GM12878 (cell line): Measurements from ENCODE around the gene SH2B2. TPM values are rescaled to one million over a fixed set of nuclear protein-coding genes. Genes with fewer than 3 reads are reported as not detected.

Experiments used
- BCL11A ChIP-seq: IDR thresholded peaks from 2 replicates; pipeline ENCODE4 v1.6.1; 2011; ENCODE audit warnings: low read depth, low read length
- EGR1 ChIP-seq, 2 experiments: IDR thresholded peaks; 1 replicate in 1 of 2; 2 replicates in 1 of 2; pipeline ENCODE4 v1.6.1; 2011 to 2012; ENCODE audit warnings: low read depth in 2 of 2, low read length in 2 of 2, borderline replicate concordance in 1 of 2, mild to moderate bottlenecking in 1 of 2, moderate library complexity in 1 of 2
- ESRRA ChIP-seq: IDR thresholded peaks from 2 replicates; pipeline ENCODE4 v1.6.1; 2012; ENCODE audit warnings: mild to moderate bottlenecking, low read length, improper control_type of control experiment
- GATAD2B ChIP-seq: fragments of 450-650 bp; conservative IDR thresholded peaks from 2 replicates; pipeline ENCODE4 v1.6.1; 2017; ENCODE audit warnings: low read depth, mild to moderate bottlenecking, moderate library complexity
- NFIC ChIP-seq: IDR thresholded peaks from 2 replicates; pipeline ENCODE4 v1.6.1; 2012; ENCODE audit warnings: low read depth, mild to moderate bottlenecking, inconsistent platforms, low read length, moderate library complexity
- PAX5 ChIP-seq: IDR thresholded peaks from 2 replicates; pipeline ENCODE4 v1.6.1; 2011; ENCODE audit warnings: low read depth, low read length, borderline replicate concordance
- PML ChIP-seq: IDR thresholded peaks from 2 replicates; pipeline ENCODE4 v1.6.1; 2012; ENCODE audit warnings: low read length, inconsistent platforms
- RBBP5 ChIP-seq: fragments of 200-600 bp; sonication (generic); conservative IDR thresholded peaks from 2 replicates; pipeline ENCODE4 v1.6.1; 2016
- RELA ChIP-seq: fragments of 450-650 bp; IDR thresholded peaks from 2 replicates; pipeline ENCODE4 v1.8.0; 2014; ENCODE audit warnings: borderline replicate concordance; ENCODE audit not compliant: partially characterized antibody
- RFX5 ChIP-seq: IDR thresholded peaks from 2 replicates; pipeline ENCODE4 v1.6.1; 2011; ENCODE audit warnings: low read depth, low read length, improper control_type of control experiment
- RUNX3 ChIP-seq: IDR thresholded peaks from 2 replicates; pipeline ENCODE4 v1.6.1; 2012; ENCODE audit warnings: low read length, inconsistent platforms
- SMARCA5 ChIP-seq: fragments of 450-650 bp; IDR thresholded peaks from 2 replicates; pipeline ENCODE4 v1.6.1; 2017; ENCODE audit warnings: mild to moderate bottlenecking
- SMC3 ChIP-seq: IDR thresholded peaks from 2 replicates; pipeline ENCODE4 v1.6.1; 2011; ENCODE audit warnings: low read length, improper control_type of control experiment, borderline replicate concordance
- SREBF1 ChIP-seq: IDR thresholded peaks from 2 replicates; pipeline ENCODE4 v1.6.1; 2012; ENCODE audit warnings: mild to moderate bottlenecking, low read length
- SREBF2 ChIP-seq: IDR thresholded peaks from 2 replicates; pipeline ENCODE4 v1.6.1; 2012; ENCODE audit warnings: mild to moderate bottlenecking, low read length
- STAT1 ChIP-seq: fragments of 450-650 bp; conservative IDR thresholded peaks from 2 replicates; pipeline ENCODE4 v1.6.1; 2014; ENCODE audit warnings: antibody characterized with exemption, mild to moderate bottlenecking
- TAF1 ChIP-seq: IDR thresholded peaks from 2 replicates; pipeline ENCODE4 v1.6.1; 2011; ENCODE audit warnings: mild to moderate bottlenecking, low read depth, low read length, borderline replicate concordance
- WRNIP1 ChIP-seq: IDR thresholded peaks from 2 replicates; pipeline ENCODE4 v1.6.1; 2011; ENCODE audit warnings: low read depth, low read length, improper control_type of control experiment, borderline replicate concordance
- ZZZ3 ChIP-seq: IDR thresholded peaks from 2 replicates; pipeline ENCODE4 v1.6.1; 2011; ENCODE audit warnings: low read depth; ENCODE audit not compliant: control insufficient read depth, insufficient read length
- polyA plus RNA-seq, 11 experiments: library from polyadenylated mRNA; depleted of rRNA in 4 of 11; unstranded in 6 of 11; stranded (reverse) in 5 of 11; fragments of >200 nt; fragmentation: Nextera tagmentation in 4 of 11; fragmentation: Illumina TruSeq in 1 of 11; extraction: Ambion mirVana in 4 of 11; extraction: Trizol in 1 of 11; gene quantifications; 1 replicate in 1 of 11; 2 replicates in 10 of 11; pipeline versions ENCODE4 v1.2.1 to v1.2.3, GENCODE V29; 2011 to 2016; ENCODE audit warnings: inconsistent platforms in 2 of 11, missing spikeins in 2 of 11, low read depth in 1 of 11
- total RNA-seq, 4 experiments: library from RNA; depleted of rRNA in 3 of 4; stranded (reverse); fragments of >200 nt in 3 of 4; fragmentation: Illumina TruSeq in 1 of 4; extraction: Trizol in 1 of 4; gene quantifications; 2 replicates each; pipeline versions ENCODE4 v1.2.1 to v1.2.3, GENCODE V29; 2013 to 2021
- TF ChIP-seq, protein P1 (sequence below): fragments of 450-650 bp; conservative IDR thresholded peaks from 2 replicates; pipeline ENCODE4 v1.6.1; 2017; ENCODE audit warnings: mild to moderate bottlenecking, moderate library complexity
- TF ChIP-seq, protein P2 (sequence below): IDR thresholded peaks from 2 replicates; pipeline ENCODE4 v1.6.1; 2011; ENCODE audit warnings: borderline replicate concordance, low read depth, mild to moderate bottlenecking, moderate library complexity, low read length; ENCODE audit not compliant: insufficient read depth, poor library complexity, severe bottlenecking
- TF ChIP-seq, protein P3 (sequence below): fragments of 450-650 bp; IDR thresholded peaks from 2 replicates; pipeline ENCODE4 v1.6.1; 2017; ENCODE audit warnings: low read depth, mild to moderate bottlenecking, moderate library complexity
- TF ChIP-seq, protein P4 (sequence below): fragments of 450-650 bp; IDR thresholded peaks from 2 replicates; pipeline ENCODE4 v1.6.1; 2018; ENCODE audit warnings: mild to moderate bottlenecking, low read depth, moderate library complexity; ENCODE audit not compliant: partially characterized antibody

Gene SH2B2
- total and polyA plus RNA-seq, 10 of the 15 experiments (the other 5 are each of a cell fraction or from before 2014, with no cell fraction given) = 0.13 to 55.1 (median 7.4) TPM; not detected in 1

DNA sequence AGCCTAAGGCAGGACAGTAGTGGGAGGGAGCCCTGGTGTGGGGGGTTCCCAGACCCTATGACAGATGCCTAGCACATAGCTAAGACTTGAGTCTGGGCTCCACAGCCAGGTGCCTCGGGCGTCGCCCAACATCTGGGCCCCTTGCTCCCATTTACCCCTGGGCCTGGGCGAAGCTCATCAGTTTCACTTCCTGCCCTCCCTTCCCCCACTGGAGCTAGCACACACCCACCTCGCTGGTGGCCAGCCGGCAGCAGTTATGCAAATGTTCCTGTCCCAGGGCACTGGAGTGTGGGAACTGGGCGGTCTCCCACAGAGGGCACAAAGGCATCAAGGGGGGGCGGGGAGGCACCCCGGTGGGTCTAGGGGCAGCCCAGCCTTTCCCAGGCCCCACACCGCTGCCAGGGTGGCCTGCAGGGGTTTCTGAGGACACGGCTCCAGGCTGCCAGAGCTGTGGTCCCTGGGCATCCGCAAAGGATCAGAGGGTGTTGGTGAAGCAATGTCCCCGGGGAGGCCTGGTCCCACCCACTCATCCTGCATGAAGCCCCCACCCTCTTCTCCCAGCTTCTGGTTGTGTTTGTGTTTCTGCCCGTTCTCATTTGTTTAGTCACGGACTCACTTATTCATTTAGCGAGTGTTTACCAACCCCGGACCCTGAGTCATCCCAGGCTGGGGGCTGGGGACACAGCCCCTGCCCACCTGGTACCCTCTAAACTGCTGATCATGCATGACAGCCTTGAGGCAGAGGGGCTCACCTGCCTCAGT, 20.4 kb downstream of the SH2B2 start (continued):
- TF ChIP-seq EGR1 (IDR thresholded peaks at IDR 0.05; ENCODE audit: borderline replicate concordance in 1 of 2, low read depth in 2 of 2, low read length in 2 of 2) = peak in 1 of 2 experiments; percentile 53; a peak in 1 of 3 replicates
- 0 out of 2 replicates have a peak, but pooled peaks have one; percentile 56 for TF ChIP-seq TAF1
- TF ChIP-seq, protein P1, sequence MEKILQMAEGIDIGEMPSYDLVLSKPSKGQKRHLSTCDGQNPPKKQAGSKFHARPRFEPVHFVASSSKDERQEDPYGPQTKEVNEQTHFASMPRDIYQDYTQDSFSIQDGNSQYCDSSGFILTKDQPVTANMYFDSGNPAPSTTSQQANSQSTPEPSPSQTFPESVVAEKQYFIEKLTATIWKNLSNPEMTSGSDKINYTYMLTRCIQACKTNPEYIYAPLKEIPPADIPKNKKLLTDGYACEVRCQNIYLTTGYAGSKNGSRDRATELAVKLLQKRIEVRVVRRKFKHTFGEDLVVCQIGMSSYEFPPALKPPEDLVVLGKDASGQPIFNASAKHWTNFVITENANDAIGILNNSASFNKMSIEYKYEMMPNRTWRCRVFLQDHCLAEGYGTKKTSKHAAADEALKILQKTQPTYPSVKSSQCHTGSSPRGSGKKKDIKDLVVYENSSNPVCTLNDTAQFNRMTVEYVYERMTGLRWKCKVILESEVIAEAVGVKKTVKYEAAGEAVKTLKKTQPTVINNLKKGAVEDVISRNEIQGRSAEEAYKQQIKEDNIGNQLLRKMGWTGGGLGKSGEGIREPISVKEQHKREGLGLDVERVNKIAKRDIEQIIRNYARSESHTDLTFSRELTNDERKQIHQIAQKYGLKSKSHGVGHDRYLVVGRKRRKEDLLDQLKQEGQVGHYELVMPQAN = peak; percentile 31; the same call in 1 of the 2 replicates
- TF ChIP-seq, protein P2, sequence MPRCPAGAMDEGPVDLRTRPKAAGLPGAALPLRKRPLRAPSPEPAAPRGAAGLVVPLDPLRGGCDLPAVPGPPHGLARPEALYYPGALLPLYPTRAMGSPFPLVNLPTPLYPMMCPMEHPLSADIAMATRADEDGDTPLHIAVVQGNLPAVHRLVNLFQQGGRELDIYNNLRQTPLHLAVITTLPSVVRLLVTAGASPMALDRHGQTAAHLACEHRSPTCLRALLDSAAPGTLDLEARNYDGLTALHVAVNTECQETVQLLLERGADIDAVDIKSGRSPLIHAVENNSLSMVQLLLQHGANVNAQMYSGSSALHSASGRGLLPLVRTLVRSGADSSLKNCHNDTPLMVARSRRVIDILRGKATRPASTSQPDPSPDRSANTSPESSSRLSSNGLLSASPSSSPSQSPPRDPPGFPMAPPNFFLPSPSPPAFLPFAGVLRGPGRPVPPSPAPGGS = peak; percentile 91
- no peak for TF ChIP-seq SREBF2
- TF ChIP-seq, protein P3, sequence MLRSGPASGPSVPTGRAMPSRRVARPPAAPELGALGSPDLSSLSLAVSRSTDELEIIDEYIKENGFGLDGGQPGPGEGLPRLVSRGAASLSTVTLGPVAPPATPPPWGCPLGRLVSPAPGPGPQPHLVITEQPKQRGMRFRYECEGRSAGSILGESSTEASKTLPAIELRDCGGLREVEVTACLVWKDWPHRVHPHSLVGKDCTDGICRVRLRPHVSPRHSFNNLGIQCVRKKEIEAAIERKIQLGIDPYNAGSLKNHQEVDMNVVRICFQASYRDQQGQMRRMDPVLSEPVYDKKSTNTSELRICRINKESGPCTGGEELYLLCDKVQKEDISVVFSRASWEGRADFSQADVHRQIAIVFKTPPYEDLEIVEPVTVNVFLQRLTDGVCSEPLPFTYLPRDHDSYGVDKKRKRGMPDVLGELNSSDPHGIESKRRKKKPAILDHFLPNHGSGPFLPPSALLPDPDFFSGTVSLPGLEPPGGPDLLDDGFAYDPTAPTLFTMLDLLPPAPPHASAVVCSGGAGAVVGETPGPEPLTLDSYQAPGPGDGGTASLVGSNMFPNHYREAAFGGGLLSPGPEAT = peak; percentile 82
- no peak; the same call in 1 of the 2 replicates for TF ChIP-seq ESRRA
- no peak for TF ChIP-seq SREBF1
- TF ChIP-seq RELA = peak; percentile 76
- TF ChIP-seq RBBP5 = no peak
- TF ChIP-seq ZZZ3 = no peak
- peak; percentile 91 for TF ChIP-seq BCL11A
- peak; percentile 99 for TF ChIP-seq GATAD2B
- TF ChIP-seq WRNIP1 = no peak
- TF ChIP-seq STAT1 = 0 out of 2 replicates have a peak, but pooled peaks have one; percentile 43
- TF ChIP-seq RFX5 = no peak
- TF ChIP-seq SMARCA5 = 0 out of 2 replicates have a peak, but pooled peaks have one; percentile 0
- TF ChIP-seq PAX5 = peak; percentile 95
- TF ChIP-seq NFIC = peak; percentile 87
- peak; percentile 85 for TF ChIP-seq RUNX3
- peak; percentile 26; the same call in 1 of the 2 replicates for TF ChIP-seq SMC3
- TF ChIP-seq, protein P4, sequence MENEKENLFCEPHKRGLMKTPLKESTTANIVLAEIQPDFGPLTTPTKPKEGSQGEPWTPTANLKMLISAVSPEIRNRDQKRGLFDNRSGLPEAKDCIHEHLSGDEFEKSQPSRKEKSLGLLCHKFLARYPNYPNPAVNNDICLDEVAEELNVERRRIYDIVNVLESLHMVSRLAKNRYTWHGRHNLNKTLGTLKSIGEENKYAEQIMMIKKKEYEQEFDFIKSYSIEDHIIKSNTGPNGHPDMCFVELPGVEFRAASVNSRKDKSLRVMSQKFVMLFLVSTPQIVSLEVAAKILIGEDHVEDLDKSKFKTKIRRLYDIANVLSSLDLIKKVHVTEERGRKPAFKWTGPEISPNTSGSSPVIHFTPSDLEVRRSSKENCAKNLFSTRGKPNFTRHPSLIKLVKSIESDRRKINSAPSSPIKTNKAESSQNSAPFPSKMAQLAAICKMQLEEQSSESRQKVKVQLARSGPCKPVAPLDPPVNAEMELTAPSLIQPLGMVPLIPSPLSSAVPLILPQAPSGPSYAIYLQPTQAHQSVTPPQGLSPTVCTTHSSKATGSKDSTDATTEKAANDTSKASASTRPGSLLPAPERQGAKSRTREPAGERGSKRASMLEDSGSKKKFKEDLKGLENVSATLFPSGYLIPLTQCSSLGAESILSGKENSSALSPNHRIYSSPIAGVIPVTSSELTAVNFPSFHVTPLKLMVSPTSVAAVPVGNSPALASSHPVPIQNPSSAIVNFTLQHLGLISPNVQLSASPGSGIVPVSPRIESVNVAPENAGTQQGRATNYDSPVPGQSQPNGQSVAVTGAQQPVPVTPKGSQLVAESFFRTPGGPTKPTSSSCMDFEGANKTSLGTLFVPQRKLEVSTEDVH = no peak
- 0 out of 2 replicates have a peak, but pooled peaks have one; percentile 63 for TF ChIP-seq PML
